ENCODE measurements around the gene PODXL. TPM values are rescaled to one million over a fixed set of nuclear protein-coding genes. Genes with fewer than 3 reads are reported as not detected.

The PODXL gene
- total RNA-seq, 1 experiment from 2014 or later, result 44.2 TPM

DNA sequence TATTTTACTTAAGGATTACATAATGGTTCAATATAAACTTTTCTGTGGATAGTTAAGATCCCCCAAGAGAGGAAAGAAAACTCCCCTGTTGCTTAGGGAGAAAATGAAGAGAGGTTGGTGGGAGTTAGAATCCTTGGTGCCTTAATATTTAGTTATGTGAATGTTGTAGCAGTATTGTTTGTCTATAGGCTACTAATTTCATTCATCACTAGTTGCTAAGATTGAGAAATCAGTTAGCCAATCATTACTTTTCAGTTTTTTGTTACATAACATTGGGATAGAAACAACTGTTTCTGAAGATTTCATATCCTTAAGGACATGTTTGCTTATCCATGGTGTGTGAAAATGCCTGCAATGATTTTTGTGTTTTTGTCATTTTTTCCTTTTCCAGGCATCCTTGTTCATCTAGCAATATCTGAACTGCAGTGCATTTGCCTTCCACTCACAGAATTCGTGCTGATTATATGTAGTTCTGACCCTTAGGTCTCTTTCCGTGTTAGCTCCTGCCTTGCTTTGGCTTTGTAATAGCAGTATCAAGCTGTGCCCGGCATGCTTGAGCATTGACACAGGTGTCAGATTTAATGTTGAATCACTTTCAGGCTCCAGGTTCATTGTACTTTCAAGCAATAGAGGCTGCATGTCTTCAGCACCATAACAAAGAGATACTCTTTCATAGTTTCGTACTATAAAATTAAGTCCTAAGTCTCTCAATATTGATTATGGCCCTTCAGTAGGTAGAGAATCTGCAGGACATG is 85.0 kb downstream of the PODXL start:
- H3K9me2 ChIP-seq (replicated peaks; ENCODE audit: low read length), result no peaks in the 10 kb centered on the region
- H3K36me3 ChIP-seq (ENCODE audit: low read depth, low read length), result peaks cover 20% of the 10 kb centered on the region; the same call in 1 of the 2 replicates
- no peak overlapping the region for H3K4me3 ChIP-seq (ENCODE audit: low read length)
- H3K4me2 ChIP-seq (ENCODE audit: low read length), result no peak overlapping the region
- ChIA-PET POLR2A (ENCODE audit: unreplicated experiment) (no interaction called here), CTCF (no interaction called here)
- no peaks in the 10 kb centered on the region for H3F3A ChIP-seq (ENCODE audit: low read length, unreplicated experiment)
- H4K20me1 ChIP-seq (ENCODE audit: low read length), result no peaks in the 10 kb centered on the region
- no peaks in the 10 kb centered on the region for H3K27me3 ChIP-seq (ENCODE audit: low read length)
- H3K4me1 ChIP-seq (ENCODE audit: insufficient read depth, low read length), result no peaks in the 10 kb centered on the region
- ATAC-seq, result no peak
- BruUV-seq (replicated peaks), result no TSS peak
- no peak overlapping the region for H3K27ac ChIP-seq (ENCODE audit: low read length)
- no peak for DNase-seq
- intact Hi-C loops (cut with micrococcal nuclease), result no loop called here
- H3K9ac ChIP-seq (ENCODE audit: low read length), result no peak overlapping the region
- TF ChIP-seq EZH2 (IDR thresholded peaks at IDR 0.05; ENCODE audit: low read length, unreplicated experiment) (no peak), EZH2phosphoT487 (IDR thresholded peaks at IDR 0.05; ENCODE audit: borderline replicate concordance, low read length) (no peak)
- TF ChIP-seq, protein P1, sequence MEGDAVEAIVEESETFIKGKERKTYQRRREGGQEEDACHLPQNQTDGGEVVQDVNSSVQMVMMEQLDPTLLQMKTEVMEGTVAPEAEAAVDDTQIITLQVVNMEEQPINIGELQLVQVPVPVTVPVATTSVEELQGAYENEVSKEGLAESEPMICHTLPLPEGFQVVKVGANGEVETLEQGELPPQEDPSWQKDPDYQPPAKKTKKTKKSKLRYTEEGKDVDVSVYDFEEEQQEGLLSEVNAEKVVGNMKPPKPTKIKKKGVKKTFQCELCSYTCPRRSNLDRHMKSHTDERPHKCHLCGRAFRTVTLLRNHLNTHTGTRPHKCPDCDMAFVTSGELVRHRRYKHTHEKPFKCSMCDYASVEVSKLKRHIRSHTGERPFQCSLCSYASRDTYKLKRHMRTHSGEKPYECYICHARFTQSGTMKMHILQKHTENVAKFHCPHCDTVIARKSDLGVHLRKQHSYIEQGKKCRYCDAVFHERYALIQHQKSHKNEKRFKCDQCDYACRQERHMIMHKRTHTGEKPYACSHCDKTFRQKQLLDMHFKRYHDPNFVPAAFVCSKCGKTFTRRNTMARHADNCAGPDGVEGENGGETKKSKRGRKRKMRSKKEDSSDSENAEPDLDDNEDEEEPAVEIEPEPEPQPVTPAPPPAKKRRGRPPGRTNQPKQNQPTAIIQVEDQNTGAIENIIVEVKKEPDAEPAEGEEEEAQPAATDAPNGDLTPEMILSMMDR (conservative IDR thresholded peaks at IDR 0.05; ENCODE audit: low read depth, low read length), result no peak
- H2AFZ ChIP-seq (ENCODE audit: low read length), result no peak overlapping the region
- H3K79me2 ChIP-seq (ENCODE audit: low read length), result no peaks in the 10 kb centered on the region
- no peaks in the 10 kb centered on the region for H3K9me3 ChIP-seq (ENCODE audit: low read length)

DNA sequence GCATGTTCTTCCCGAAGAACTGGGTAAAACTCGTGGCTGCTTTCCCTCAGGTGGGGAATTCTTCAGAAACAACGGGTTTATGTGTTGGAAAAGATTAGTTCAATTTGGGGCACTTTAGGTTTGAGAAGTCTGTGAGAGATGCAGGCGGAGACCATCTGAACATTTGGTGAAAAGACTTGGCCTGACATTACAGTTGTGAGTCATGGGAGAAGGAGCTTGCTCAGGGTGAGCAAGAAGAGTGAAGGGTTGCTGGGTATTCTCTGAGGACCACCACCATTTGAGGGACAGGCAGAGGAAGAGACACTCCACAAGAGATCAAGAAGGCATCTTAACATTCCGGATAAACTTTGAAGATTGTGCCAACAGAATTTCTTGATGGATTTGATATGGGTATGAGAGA is 88.6 kb downstream of the PODXL start:
- no peak overlapping the region for H3K9ac ChIP-seq (ENCODE audit: low read length)
- POLR2A ChIA-PET (ENCODE audit: unreplicated experiment), result no interaction called here
- no peak for ATAC-seq

More for the DNA sequence above, 88.6 kb downstream of the PODXL start:
- H3K4me3 ChIP-seq (ENCODE audit: low read length), result no peak overlapping the region
- H3K36me3 ChIP-seq (ENCODE audit: low read depth, low read length), result peaks cover 34% of the 10 kb centered on the region; the same call in 1 of the 2 replicates
- intact Hi-C loops (cut with micrococcal nuclease), result no loop called here
- no TSS peak for BruUV-seq (replicated peaks)
- no peak for DNase-seq
- TF ChIP-seq EZH2 (IDR thresholded peaks at IDR 0.05; ENCODE audit: low read length, unreplicated experiment) (no peak), EZH2phosphoT487 (IDR thresholded peaks at IDR 0.05; ENCODE audit: borderline replicate concordance, low read length) (no peak)
- TF ChIP-seq, protein P1 (conservative IDR thresholded peaks at IDR 0.05; ENCODE audit: low read depth, low read length), result no peak
- no peaks in the 10 kb centered on the region for H3K9me2 ChIP-seq (replicated peaks; ENCODE audit: low read length)
- H3F3A ChIP-seq (ENCODE audit: low read length, unreplicated experiment), result no peaks in the 10 kb centered on the region
- no peak overlapping the region for H3K4me2 ChIP-seq (ENCODE audit: low read length)
- H3K4me1 ChIP-seq (ENCODE audit: insufficient read depth, low read length), result no peaks in the 10 kb centered on the region
- no peaks in the 10 kb centered on the region for H3K79me2 ChIP-seq (ENCODE audit: low read length)
- H2AFZ ChIP-seq (ENCODE audit: low read length), result no peak overlapping the region
- CTCF ChIA-PET, result no interaction called here
- H3K27me3 ChIP-seq (ENCODE audit: low read length), result no peaks in the 10 kb centered on the region
- no peaks in the 10 kb centered on the region for H3K9me3 ChIP-seq (ENCODE audit: low read length)
- H3K27ac ChIP-seq (ENCODE audit: low read length), result no peak overlapping the region
- H4K20me1 ChIP-seq (ENCODE audit: low read length), result no peaks in the 10 kb centered on the region
